HG03064 (cell line): ENCODE data around the gene RPS27L.

Experiments
- ATAC-seq: cut with Tn5 transposase; IDR thresholded peaks from one replicate; pipeline ENCODE4 v1.9.1; 2021; ENCODE audit warnings: low read depth; ENCODE audit not compliant: unreplicated experiment

RPS27L gene

GRCh38 chr15:63188247-63188925, 31.1 kb upstream of the RPS27L start:
- ATAC-seq = peak; percentile 6

- no peak for ATAC-seq
Measured at GRCh38 chr15:63187589-63188226, 30.4 kb upstream of the RPS27L start.

- no peak for ATAC-seq
Measured at GRCh38 chr15:63186065-63186464, 28.8 kb upstream of the RPS27L start.

- ATAC-seq = no peak
Measured at GRCh38 chr15:63185206-63185605, 27.9 kb upstream of the RPS27L start.

- no peak for ATAC-seq
Measured at GRCh38 chr15:63181648-63182047, 24.4 kb upstream of the RPS27L start.

GRCh38 chr15:63180746-63181145, 23.5 kb upstream of the RPS27L start:
- no peak for ATAC-seq

GRCh38 chr15:63178034-63178433, 20.8 kb upstream of the RPS27L start:
- ATAC-seq = no peak

- ATAC-seq = no peak
Measured at GRCh38 chr15:63176302-63176701, 19.0 kb upstream of the RPS27L start.

- ATAC-seq = no peak
Measured at GRCh38 chr15:63172851-63173451, 15.7 kb upstream of the RPS27L start.

GRCh38 chr15:63172376-63172775, 15.1 kb upstream of the RPS27L start:
- no peak for ATAC-seq

- no peak for ATAC-seq
Measured at GRCh38 chr15:63169788-63170187, 12.5 kb upstream of the RPS27L start.

GRCh38 chr15:63166219-63166618, 8.9 kb upstream of the RPS27L start:
- ATAC-seq = no peak

GRCh38 chr15:63165166-63165859, 8.0 kb upstream of the RPS27L start:
- ATAC-seq = no peak

- no peak for ATAC-seq
Measured at GRCh38 chr15:63163217-63163616, 5.9 kb upstream of the RPS27L start.

- no peak for ATAC-seq
Measured at GRCh38 chr15:63160638-63161037, 3.4 kb upstream of the RPS27L start.

GRCh38 chr15:63157891-63158431, 684 bp upstream of the RPS27L start:
- no peak for ATAC-seq

- no peak for ATAC-seq
Measured at GRCh38 chr15:63156755-63157117, 541 bp downstream of the RPS27L start.

- no peak for ATAC-seq
Measured at GRCh38 chr15:63156086-63156710, 1.1 kb downstream of the RPS27L start.

- ATAC-seq = no peak
Measured at GRCh38 chr15:63155486-63155885, 1.8 kb downstream of the RPS27L start.

GRCh38 chr15:63151665-63152064, 5.6 kb downstream of the RPS27L start:
- ATAC-seq = no peak

GRCh38 chr15:63146684-63147083, 10.6 kb downstream of the RPS27L start:
- ATAC-seq = no peak
